Left forelimb (tissue), 1 donor: ENCODE results near the gene KRT34.

Experiments used
- DNase-seq: peaks from one replicate; pipeline ENCODE4 v3.0.0-alpha.2; 2018; ENCODE audit warnings: low spot score

KRT34 gene

GRCh38 chr17:41331606-41332005 lies 50.5 kb downstream of the KRT34 start:
- DNase-seq, result no peak

- no peak for DNase-seq
Measured at GRCh38 chr17:41329279-41329948, 52.7 kb downstream of the KRT34 start.

GRCh38 chr17:41328207-41328606 lies 53.9 kb downstream of the KRT34 start:
- no peak for DNase-seq
